ENCODE results near the gene ANTXRL.
"Not testable (repeated sequence)": the region's sequence is repeated elsewhere in the genome, so short reads cannot be mapped to it uniquely, and the experiment has no call there.

Gene ANTXRL

DNA sequence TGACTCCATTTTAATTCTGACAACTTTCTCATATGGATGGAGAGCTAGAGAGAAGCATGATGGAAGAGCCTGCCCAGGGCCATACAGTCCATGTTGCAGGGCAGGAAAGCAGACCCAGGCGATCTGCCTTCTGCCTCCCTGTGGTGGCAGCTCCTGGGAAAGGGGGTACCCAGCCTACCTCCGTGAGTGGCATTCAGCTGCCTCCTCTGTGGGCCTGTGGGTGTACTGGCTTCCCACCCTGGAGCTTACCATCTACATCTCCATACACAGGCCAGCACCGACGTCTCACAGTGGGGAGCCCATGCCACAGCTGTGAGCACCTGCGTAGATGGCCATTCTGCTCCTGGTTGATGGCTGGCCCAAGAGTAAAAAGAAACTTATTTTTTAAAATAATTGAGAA, 17.9 kb downstream of the ANTXRL start:
- not testable (repeated sequence) for H3K27ac ChIP-seq (ENCODE audit: low read depth in 2 of 2, low read length in 2 of 2); H3K9me3 ChIP-seq (ENCODE audit: control insufficient read depth in 2 of 2, low read length in 2 of 2); H3K4me1 ChIP-seq (ENCODE audit: control insufficient read depth in 2 of 2, insufficient read depth in 2 of 2, low read length in 2 of 2); H3K4me3 ChIP-seq (ENCODE audit: low read length in 2 of 2); H3K27me3 ChIP-seq (ENCODE audit: control insufficient read depth in 2 of 2, insufficient read depth in 2 of 2, low read length in 2 of 2); H3K36me3 ChIP-seq (ENCODE audit: control insufficient read depth in 2 of 2, insufficient read depth in 2 of 2, low read length in 2 of 2); H3K9ac ChIP-seq (ENCODE audit: low read depth in 1 of 2, low read length in 2 of 2)

DNA sequence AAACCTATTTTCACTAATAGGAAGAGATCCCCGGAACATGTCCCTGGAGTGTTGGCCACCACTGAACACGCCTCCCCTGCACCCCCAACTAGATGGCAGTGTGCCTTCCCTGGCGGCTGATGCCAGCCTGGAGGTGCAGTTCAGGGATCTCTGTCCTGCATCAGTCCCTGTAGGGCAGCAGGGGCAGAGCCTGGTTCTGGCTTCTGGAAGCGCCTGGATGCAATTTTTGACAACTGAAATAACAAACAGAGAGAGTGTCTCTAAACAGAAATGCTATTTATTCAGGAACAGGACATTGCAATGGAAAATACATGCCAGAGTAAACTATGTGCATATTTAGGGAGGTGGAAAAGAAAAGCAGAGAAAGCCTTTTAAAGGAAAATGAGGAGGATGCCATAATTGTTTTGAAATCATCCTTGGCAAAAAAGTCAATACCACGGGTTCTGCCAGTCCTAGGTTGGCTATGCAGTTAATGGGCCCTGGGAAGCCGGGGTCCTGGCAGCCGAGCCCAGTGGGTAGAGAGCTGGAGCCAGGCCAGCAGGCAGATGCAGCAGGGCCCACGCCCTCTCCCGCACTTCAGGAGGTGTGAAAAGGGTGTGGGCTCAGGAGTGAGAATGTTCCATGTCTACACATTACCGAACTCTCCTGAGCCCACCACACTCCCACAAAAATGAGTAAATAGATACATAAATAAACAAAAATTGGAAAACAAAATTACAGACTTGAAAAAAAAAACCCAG, 18.5 kb downstream of the ANTXRL start:
- no peak overlapping the region for H3K4me3 ChIP-seq (ENCODE audit: low read length in 2 of 2)
- H3K27ac ChIP-seq (ENCODE audit: low read depth in 2 of 2, low read length in 2 of 2): no peak overlapping the region
- no peaks in the 10 kb centered on the region for H3K4me1 ChIP-seq (ENCODE audit: control insufficient read depth in 2 of 2, insufficient read depth in 2 of 2, low read length in 2 of 2)
- H3K27me3 ChIP-seq (ENCODE audit: control insufficient read depth in 2 of 2, insufficient read depth in 2 of 2, low read length in 2 of 2): no peaks in the 10 kb centered on the region
- H3K9ac ChIP-seq (ENCODE audit: low read depth in 1 of 2, low read length in 2 of 2): no peak overlapping the region
- no peaks in the 10 kb centered on the region for H3K9me3 ChIP-seq (ENCODE audit: control insufficient read depth in 2 of 2, low read length in 2 of 2)
- H3K36me3 ChIP-seq (ENCODE audit: control insufficient read depth in 2 of 2, insufficient read depth in 2 of 2, low read length in 2 of 2): no peaks in the 10 kb centered on the region

DNA sequence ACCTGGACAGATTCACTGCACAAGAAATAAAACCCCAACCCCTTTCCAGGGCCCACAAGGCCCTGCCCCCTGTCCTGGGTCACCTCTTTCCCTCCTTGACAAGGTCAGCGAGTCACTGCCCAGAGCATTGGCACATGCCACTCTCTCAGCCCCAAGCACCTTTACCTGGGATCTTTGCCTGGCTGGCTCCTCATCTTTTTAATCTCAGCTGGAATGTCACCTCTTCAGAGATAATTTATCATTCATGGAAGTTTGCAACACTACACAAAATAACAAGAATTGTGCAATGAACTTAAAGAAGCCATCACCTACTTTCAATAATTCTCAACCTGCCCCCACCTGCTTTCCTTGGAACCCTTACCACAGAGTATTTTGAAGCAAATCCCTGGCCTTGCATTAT, 19.2 kb downstream of the ANTXRL start:
- Histone ChIP-seq H3K27me3 (ENCODE audit: control insufficient read depth in 2 of 2, insufficient read depth in 2 of 2, low read length in 2 of 2) (no peaks in the 10 kb centered on the region), H3K4me1 (ENCODE audit: control insufficient read depth in 2 of 2, insufficient read depth in 2 of 2, low read length in 2 of 2) (no peaks in the 10 kb centered on the region), H3K9ac (ENCODE audit: low read depth in 1 of 2, low read length in 2 of 2) (no peak overlapping the region)

DNA sequence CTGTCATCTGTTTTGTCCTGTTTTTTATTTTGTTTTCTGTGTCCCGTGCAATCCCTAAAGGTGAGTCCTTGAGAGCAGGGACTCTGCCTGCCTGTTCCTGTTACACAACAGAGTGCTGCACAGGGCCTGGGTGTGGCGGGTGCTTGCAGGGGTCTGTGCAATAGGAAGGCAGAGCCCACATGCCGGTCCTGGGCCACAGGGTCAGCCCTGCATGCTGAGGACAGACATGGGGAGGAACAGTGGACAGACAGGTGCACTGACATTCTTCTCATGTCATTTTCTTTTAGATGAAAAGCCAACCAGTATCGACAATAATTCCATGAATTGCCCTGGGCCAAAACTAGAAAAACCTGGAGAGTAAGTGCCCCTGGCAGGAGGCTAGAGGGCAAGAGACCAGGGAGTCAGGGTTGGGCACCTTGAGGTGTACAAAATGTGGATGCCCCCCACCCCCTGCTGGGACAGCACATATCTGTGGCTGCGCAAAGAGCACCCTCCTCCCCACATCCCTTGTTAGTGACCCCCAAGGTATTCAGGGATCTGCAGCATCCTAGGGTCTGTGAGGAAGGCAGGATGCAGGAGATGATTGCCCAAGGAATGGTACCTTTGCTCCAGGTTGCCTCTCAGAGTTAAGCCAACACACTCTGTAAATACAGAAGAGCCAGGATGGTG, 19.9 kb downstream of the ANTXRL start:
- Histone ChIP-seq H3K36me3 (ENCODE audit: control insufficient read depth in 2 of 2, insufficient read depth in 2 of 2, low read length in 2 of 2) (no peaks in the 10 kb centered on the region), H3K9me3 (ENCODE audit: control insufficient read depth in 2 of 2, low read length in 2 of 2) (no peaks in the 10 kb centered on the region), H3K4me1 (ENCODE audit: control insufficient read depth in 2 of 2, insufficient read depth in 2 of 2, low read length in 2 of 2) (no peaks in the 10 kb centered on the region), H3K4me3 (ENCODE audit: low read length in 2 of 2) (no peak overlapping the region), H3K27ac (ENCODE audit: low read depth in 2 of 2, low read length in 2 of 2) (no peak overlapping the region), H3K9ac (ENCODE audit: low read depth in 1 of 2, low read length in 2 of 2) (no peak overlapping the region), H3K27me3 (ENCODE audit: control insufficient read depth in 2 of 2, insufficient read depth in 2 of 2, low read length in 2 of 2) (no peaks in the 10 kb centered on the region)

More for the DNA sequence above, 19.2 kb downstream of the ANTXRL start:
- Histone ChIP-seq H3K27ac (ENCODE audit: low read depth in 2 of 2, low read length in 2 of 2) (no peak overlapping the region), H3K36me3 (ENCODE audit: control insufficient read depth in 2 of 2, insufficient read depth in 2 of 2, low read length in 2 of 2) (no peaks in the 10 kb centered on the region), H3K9me3 (ENCODE audit: control insufficient read depth in 2 of 2, low read length in 2 of 2) (no peaks in the 10 kb centered on the region), H3K4me3 (ENCODE audit: low read length in 2 of 2) (no peak overlapping the region)

DNA sequence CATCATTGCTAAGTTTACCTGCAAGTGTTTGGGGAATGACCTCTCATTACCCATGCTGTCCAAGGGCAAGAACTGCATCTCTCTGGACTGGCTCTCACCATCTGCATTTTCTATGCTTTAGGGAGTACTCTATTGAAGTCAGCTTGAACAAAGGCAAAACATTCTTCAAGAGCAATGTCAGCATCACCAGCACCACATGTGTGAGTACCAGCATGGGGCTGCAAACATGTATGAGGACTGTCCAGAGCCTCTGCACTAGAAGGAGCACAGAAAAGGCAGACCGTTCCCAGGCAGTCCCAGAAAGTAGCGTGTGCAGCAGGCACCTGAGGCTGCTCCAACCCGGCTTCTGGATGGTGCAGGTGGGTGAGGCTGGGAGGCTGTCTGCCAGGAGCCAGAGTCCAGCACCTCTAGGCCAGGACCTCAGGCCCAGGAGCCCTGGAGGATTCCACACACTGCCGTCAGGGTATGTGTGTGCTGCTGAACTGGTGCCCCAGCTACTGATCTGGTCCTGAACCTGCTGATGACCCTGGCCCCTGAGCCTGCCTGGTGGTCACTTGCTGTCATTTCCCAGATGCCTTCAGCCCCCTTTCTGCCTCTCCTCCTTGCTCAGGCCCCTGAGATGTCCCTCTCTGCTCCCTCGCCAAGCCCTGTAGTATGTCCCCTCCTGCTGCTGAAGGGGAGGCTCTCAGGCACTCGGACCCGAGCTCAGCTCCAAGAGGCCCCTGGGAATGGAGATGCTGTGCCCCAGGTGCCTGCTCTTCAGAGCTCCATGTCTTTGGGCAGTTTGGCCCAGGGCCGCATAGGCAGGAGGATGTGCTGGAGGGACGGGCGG, 20.7 kb downstream of the ANTXRL start:
- H3K36me3 ChIP-seq (ENCODE audit: control insufficient read depth in 2 of 2, insufficient read depth in 2 of 2, low read length in 2 of 2): no peaks in the 10 kb centered on the region
- no peaks in the 10 kb centered on the region for H3K4me1 ChIP-seq (ENCODE audit: control insufficient read depth in 2 of 2, insufficient read depth in 2 of 2, low read length in 2 of 2)
- no peak overlapping the region for H3K27ac ChIP-seq (ENCODE audit: low read depth in 2 of 2, low read length in 2 of 2)
- H3K9ac ChIP-seq (ENCODE audit: low read depth in 1 of 2, low read length in 2 of 2): no peak overlapping the region
- H3K9me3 ChIP-seq (ENCODE audit: control insufficient read depth in 2 of 2, low read length in 2 of 2): no peaks in the 10 kb centered on the region
- no peaks in the 10 kb centered on the region for H3K27me3 ChIP-seq (ENCODE audit: control insufficient read depth in 2 of 2, insufficient read depth in 2 of 2, low read length in 2 of 2)
- no peak overlapping the region for H3K4me3 ChIP-seq (ENCODE audit: low read length in 2 of 2)

DNA sequence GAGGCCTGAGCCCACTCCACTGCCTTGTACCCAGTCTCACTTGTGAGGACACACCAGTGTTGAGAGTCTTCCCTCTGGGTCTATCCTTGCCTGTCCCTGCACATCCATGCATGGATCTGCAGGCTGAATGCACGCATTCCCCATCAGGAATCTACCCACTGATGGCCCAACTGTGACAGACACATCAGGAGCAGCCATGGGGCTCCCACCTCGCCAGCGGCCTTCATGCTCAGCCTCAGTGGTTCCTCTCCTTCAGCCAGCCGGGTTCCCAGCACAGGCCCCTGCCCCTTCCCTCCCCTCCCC, 21.3 kb downstream of the ANTXRL start:
- Histone ChIP-seq H3K27me3 (ENCODE audit: control insufficient read depth in 2 of 2, insufficient read depth in 2 of 2, low read length in 2 of 2) (no peaks in the 10 kb centered on the region), H3K4me1 (ENCODE audit: control insufficient read depth in 2 of 2, insufficient read depth in 2 of 2, low read length in 2 of 2) (no peaks in the 10 kb centered on the region), H3K9ac (ENCODE audit: low read depth in 1 of 2, low read length in 2 of 2) (no peak overlapping the region), H3K27ac (ENCODE audit: low read depth in 2 of 2, low read length in 2 of 2) (no peak overlapping the region), H3K36me3 (ENCODE audit: control insufficient read depth in 2 of 2, insufficient read depth in 2 of 2, low read length in 2 of 2) (no peaks in the 10 kb centered on the region), H3K4me3 (ENCODE audit: low read length in 2 of 2) (no peak overlapping the region), H3K9me3 (ENCODE audit: control insufficient read depth in 2 of 2, low read length in 2 of 2) (no peaks in the 10 kb centered on the region)

DNA sequence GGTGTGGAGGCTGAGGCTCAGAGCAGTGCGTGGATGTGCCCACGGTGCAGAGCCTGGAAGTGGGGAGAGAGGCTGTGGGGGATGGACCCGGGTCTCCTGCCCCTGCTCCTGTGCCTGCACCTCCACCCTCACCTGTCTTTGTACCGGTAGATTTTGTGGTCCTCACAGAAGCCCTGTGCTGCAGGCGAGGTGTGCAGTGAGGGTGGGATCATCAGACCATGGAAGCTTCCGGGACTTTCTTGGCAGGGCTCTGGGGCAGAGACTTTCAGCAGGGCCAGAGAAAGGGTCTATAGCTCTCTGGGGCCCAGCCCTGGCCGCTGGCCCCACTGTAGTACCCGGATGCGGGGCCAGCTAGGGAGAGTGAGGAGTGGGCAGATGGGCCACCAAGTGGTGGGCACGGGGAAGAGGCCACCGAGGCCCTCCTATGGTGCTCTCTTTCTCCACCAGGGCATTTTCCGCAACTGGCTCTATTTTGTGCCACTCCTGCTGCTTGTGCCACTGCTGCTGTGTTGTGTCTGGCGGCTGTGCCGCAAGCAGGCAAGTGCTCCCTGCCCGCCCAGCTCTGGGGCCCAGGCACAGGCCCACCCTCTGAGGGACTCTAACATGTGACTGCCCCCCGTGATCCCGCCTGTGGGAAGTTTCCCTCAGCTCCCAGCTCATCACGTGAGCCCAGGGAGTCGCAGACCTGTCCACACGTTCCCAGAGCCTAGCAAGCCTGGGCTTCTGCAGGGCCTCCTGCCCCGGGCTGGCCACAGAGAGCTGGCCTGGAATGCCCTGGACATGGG, 22.1 kb downstream of the ANTXRL start:
- Histone ChIP-seq H3K4me1 (ENCODE audit: control insufficient read depth in 2 of 2, insufficient read depth in 2 of 2, low read length in 2 of 2) (no peaks in the 10 kb centered on the region), H3K27ac (ENCODE audit: low read depth in 2 of 2, low read length in 2 of 2) (no peak overlapping the region), H3K9me3 (ENCODE audit: control insufficient read depth in 2 of 2, low read length in 2 of 2) (no peaks in the 10 kb centered on the region), H3K36me3 (ENCODE audit: control insufficient read depth in 2 of 2, insufficient read depth in 2 of 2, low read length in 2 of 2) (no peaks in the 10 kb centered on the region), H3K27me3 (ENCODE audit: control insufficient read depth in 2 of 2, insufficient read depth in 2 of 2, low read length in 2 of 2) (no peaks in the 10 kb centered on the region), H3K4me3 (ENCODE audit: low read length in 2 of 2) (no peak overlapping the region), H3K9ac (ENCODE audit: low read depth in 1 of 2, low read length in 2 of 2) (no peak overlapping the region)

DNA sequence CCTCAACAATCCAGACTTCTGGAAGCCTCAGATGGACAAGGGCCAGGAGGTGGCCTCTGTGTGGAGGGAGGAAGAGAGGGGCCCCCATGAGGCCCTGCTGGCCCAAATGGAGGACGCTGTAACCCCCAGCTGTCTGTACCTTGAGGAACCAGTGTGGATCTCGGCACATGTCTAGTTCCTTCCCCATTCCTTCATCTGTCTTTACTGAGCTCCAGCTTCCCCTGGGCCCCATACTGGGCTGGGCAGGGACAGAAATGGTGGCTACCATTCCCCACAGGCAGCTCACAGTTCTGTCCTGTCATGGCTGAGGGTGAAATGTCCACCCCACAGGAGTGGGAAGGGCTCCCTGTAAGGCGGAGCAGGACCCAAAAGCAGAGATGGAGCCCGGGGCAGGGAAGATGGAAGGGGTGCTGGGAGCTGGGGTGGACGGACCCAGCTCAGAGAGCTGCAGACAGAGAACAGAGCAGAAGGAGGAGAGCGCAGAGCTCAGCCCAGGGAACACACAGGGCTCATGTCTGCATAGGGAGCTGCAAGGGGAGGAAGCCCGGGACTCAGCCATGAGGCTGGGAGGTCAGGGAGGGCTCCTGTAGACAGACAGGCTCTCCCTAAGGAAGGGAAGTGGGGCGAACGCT, 22.8 kb downstream of the ANTXRL start:
- H3K27me3 ChIP-seq (ENCODE audit: control insufficient read depth in 2 of 2, insufficient read depth in 2 of 2, low read length in 2 of 2): no peaks in the 10 kb centered on the region
- H3K36me3 ChIP-seq (ENCODE audit: control insufficient read depth in 2 of 2, insufficient read depth in 2 of 2, low read length in 2 of 2): no peaks in the 10 kb centered on the region
- H3K9ac ChIP-seq (ENCODE audit: low read depth in 1 of 2, low read length in 2 of 2): no peak overlapping the region
- no peaks in the 10 kb centered on the region for H3K9me3 ChIP-seq (ENCODE audit: control insufficient read depth in 2 of 2, low read length in 2 of 2)
- no peak overlapping the region for H3K4me3 ChIP-seq (ENCODE audit: low read length in 2 of 2)
- no peaks in the 10 kb centered on the region for H3K4me1 ChIP-seq (ENCODE audit: control insufficient read depth in 2 of 2, insufficient read depth in 2 of 2, low read length in 2 of 2)
- no peak overlapping the region for H3K27ac ChIP-seq (ENCODE audit: low read depth in 2 of 2, low read length in 2 of 2)

DNA sequence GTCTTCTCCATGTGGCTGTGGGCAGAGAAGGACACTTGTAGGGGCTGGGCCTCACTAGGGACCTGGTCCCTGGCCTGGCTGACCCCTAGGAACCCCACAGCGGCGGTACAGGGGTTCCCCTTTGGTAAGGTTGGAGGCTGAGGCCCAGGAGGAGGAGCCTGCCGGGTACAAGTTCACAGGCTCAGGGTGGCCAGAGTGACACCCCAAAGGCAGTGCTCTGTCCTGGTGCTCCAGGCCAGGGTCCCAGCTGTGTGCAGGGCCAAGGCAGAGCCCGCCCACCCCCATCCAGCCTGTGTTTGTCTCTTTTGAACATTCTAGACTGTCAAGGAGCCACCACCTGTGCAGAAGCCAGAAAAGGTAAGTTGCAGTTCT, 23.3 kb downstream of the ANTXRL start:
- H3K9ac ChIP-seq (ENCODE audit: low read depth in 1 of 2, low read length in 2 of 2): no peak overlapping the region
- no peaks in the 10 kb centered on the region for H3K36me3 ChIP-seq (ENCODE audit: control insufficient read depth in 2 of 2, insufficient read depth in 2 of 2, low read length in 2 of 2)
- H3K27ac ChIP-seq (ENCODE audit: low read depth in 2 of 2, low read length in 2 of 2): no peak overlapping the region
- no peaks in the 10 kb centered on the region for H3K27me3 ChIP-seq (ENCODE audit: control insufficient read depth in 2 of 2, insufficient read depth in 2 of 2, low read length in 2 of 2)
- no peaks in the 10 kb centered on the region for H3K9me3 ChIP-seq (ENCODE audit: control insufficient read depth in 2 of 2, low read length in 2 of 2)
- no peaks in the 10 kb centered on the region for H3K4me1 ChIP-seq (ENCODE audit: control insufficient read depth in 2 of 2, insufficient read depth in 2 of 2, low read length in 2 of 2)
- no peak overlapping the region for H3K4me3 ChIP-seq (ENCODE audit: low read length in 2 of 2)
